SJCRH30 (cell line): ENCODE data around the gene VPS37B. TPM values are rescaled to one million over a fixed set of nuclear protein-coding genes. Genes with fewer than 3 reads are reported as not detected.

Source experiments
- DNase-seq, 2 experiments: peaks; one replicate each; pipeline ENCODE4 v3.0.0-alpha.2; 2015 to 2020
- H3K27ac ChIP-seq: fragments of 250-450 bp; sonication (Bioruptor Pico); 2 replicates; pipeline ENCODE4 v1.5.1; 2020; ENCODE audit warnings: mild to moderate bottlenecking, moderate library complexity
- H3K27me3 ChIP-seq: fragments of 250-450 bp; sonication (Bioruptor Pico); 2 replicates; pipeline ENCODE4 v1.5.1; 2020; ENCODE audit warnings: mild to moderate bottlenecking, moderate library complexity
- H3K36me3 ChIP-seq: fragments of 250-450 bp; sonication (Bioruptor Pico); 2 replicates; pipeline ENCODE4 v1.5.1; 2020; ENCODE audit warnings: mild to moderate bottlenecking, moderate library complexity
- H3K4me1 ChIP-seq: fragments of 250-450 bp; sonication (Bioruptor Pico); 2 replicates; pipeline ENCODE4 v1.5.1; 2020; ENCODE audit warnings: mild to moderate bottlenecking, moderate library complexity
- H3K4me3 ChIP-seq: fragments of 250-450 bp; sonication (Bioruptor Pico); 2 replicates; pipeline ENCODE4 v1.5.1; 2020; ENCODE audit warnings: mild to moderate bottlenecking, moderate library complexity
- H3K9me3 ChIP-seq: fragments of 250-450 bp; sonication (Bioruptor Pico); replicated peaks from 2 replicates; pipeline ENCODE4 v1.5.1; 2020; ENCODE audit warnings: mild to moderate bottlenecking, moderate library complexity
- total RNA-seq: library from RNA; depleted of rRNA; stranded (reverse); fragments of >200 nt; shearing (Covaris generic); gene quantifications from 2 replicates; pipeline ENCODE4 v1.2.3, GENCODE V29; 2014

The VPS37B gene
- total RNA-seq, 1 experiment from 2014 or later, result 33.2 TPM

DNA sequence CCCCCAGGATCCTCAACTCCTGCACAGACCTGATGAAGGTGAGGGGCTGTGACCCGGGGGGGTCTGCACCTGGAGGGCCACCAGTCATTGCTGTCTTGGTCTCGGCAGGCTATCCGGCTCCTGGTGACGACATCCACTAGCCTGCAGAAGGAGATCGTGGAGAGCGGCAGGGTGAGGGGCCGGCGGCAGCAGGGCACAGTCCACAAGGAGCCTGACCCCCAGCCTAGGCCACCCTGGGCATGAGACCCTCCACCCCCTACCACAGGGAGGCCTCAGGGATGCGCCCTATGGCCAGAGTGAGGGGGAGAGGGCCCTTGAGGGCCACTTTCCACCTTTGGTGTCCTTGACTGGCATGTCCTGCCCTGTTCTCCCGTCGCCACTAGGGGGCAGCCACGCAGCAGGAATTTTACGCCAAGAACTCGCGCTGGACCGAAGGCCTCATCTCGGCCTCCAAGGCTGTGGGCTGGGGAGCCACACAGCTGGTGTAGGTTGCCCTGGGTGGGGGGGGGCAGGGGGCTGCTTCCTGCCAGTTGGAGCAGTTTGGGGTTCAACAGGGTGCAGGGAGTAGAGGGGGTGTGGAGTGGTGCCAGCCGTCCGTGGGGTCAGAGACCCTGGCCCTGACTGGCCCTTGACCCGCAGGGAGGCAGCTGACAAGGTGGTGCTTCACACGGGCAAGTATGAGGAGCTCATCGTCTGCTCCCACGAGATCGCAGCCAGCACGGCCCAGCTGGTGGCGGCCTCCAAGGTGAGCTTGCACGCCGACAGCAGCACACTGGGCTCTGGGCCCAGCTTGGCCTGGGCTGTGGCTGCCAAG is 35.7 kb downstream of the VPS37B start:
- Histone ChIP-seq H3K4me3 (no peak overlapping the region), H3K27me3 (no peaks in the 10 kb centered on the region), H3K9me3 (no peaks in the 10 kb centered on the region), H3K27ac (no peak overlapping the region), H3K36me3 (peaks cover 8% of the 10 kb centered on the region), H3K4me1 (no peaks in the 10 kb centered on the region; the same call in 1 of the 2 replicates)
- DNase-seq, result peak; percentile 81 to 88

DNA sequence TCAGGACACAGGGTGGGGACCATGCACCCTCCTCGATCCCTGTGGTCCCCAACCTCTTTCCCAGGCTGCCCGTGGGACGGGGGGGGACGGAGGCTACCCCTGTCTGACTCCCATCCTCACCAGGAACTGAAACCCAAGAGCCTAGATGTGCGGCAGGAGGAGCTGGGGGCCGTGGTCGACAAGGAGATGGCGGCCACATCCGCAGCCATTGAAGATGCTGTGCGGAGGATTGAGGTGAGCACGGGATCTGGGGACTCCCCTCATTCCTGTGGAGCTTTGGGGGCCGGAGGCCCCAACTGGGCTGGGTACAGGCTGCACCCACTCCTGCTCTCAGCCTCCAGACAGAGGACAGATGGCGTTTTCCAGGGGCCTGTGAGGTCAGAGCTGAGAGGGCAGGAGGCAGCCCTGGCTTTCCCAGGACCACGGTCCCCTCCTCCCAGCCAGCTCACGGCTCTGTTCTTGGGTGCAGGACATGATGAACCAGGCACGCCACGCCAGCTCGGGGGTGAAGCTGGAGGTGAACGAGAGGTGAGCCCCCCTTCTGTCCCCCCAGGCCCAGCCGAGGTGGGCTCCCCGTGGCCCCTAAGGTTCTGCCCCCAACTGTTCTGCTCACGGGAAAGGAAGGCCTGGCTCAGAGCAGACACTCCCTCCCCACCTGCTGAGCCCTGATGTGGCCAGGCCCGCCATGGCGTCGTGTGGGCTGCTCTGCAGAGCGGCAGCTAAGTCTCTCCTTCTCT is 36.5 kb downstream of the VPS37B start:
- no peak overlapping the region for H3K4me3 ChIP-seq
- peaks cover 4% of the 10 kb centered on the region; the same call in 1 of the 2 replicates for H3K36me3 ChIP-seq
- no peak for DNase-seq
- no peaks in the 10 kb centered on the region for H3K9me3 ChIP-seq
- H3K4me1 ChIP-seq, result no peaks in the 10 kb centered on the region; the same call in 1 of the 2 replicates
- H3K27me3 ChIP-seq, result no peaks in the 10 kb centered on the region
- H3K27ac ChIP-seq, result no peak overlapping the region

DNA sequence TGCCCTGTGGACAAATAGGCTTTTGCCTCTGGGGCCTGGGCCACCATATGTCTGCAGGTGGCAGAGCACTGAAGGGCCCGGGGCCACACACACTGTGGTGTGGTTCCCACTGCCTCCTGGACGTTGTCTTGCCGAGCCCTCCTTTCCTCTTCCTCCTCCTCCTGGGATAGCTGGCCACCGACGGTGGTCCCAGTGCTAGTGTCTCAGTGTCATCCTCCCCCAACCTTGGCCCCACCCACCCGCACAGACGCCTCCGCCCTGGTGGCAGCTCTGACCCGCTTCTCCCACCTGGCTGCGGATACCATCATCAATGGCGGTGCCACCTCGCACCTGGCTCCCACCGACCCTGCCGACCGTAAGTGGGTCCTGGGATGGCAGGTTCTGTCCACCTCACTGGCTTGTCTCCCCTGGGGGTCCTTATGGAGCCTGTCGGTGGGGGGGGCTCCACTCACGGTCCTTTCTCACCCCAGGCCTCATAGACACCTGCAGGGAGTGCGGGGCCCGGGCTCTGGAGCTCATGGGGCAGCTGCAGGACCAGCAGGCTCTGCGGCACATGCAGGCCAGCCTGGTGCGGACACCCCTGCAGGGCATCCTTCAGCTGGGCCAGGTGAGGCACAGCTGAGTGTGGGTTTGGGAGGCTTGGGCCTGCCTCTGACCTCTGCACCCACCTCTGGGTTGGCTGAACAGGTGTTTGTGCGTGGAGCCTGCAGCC is 37.2 kb downstream of the VPS37B start:
- Histone ChIP-seq H3K4me3 (no peak overlapping the region), H3K4me1 (no peaks in the 10 kb centered on the region; the same call in 1 of the 2 replicates), H3K27ac (no peak overlapping the region), H3K27me3 (no peaks in the 10 kb centered on the region), H3K36me3 (no peaks in the 10 kb centered on the region), H3K9me3 (no peaks in the 10 kb centered on the region)
- DNase-seq, result no peak

GRCh38 chr12:122858171-122858570 is 37.8 kb downstream of the VPS37B start:
- no peak overlapping the region for H3K27ac ChIP-seq
- no peak for DNase-seq
- no peak overlapping the region for H3K4me3 ChIP-seq
- H3K9me3 ChIP-seq, result no peaks in the 10 kb centered on the region
- H3K4me1 ChIP-seq, result no peaks in the 10 kb centered on the region; the same call in 1 of the 2 replicates
- no peaks in the 10 kb centered on the region for H3K36me3 ChIP-seq
- H3K27me3 ChIP-seq, result no peaks in the 10 kb centered on the region

- no peak for DNase-seq
- Histone ChIP-seq H3K4me1 (no peaks in the 10 kb centered on the region), H3K4me3 (no peak overlapping the region), H3K9me3 (no peaks in the 10 kb centered on the region), H3K27me3 (no peaks in the 10 kb centered on the region), H3K27ac (no peak overlapping the region), H3K36me3 (no peaks in the 10 kb centered on the region)
These were observed 38.8 kb downstream of the VPS37B start for GRCh38 chr12:122856999-122857671.

DNA sequence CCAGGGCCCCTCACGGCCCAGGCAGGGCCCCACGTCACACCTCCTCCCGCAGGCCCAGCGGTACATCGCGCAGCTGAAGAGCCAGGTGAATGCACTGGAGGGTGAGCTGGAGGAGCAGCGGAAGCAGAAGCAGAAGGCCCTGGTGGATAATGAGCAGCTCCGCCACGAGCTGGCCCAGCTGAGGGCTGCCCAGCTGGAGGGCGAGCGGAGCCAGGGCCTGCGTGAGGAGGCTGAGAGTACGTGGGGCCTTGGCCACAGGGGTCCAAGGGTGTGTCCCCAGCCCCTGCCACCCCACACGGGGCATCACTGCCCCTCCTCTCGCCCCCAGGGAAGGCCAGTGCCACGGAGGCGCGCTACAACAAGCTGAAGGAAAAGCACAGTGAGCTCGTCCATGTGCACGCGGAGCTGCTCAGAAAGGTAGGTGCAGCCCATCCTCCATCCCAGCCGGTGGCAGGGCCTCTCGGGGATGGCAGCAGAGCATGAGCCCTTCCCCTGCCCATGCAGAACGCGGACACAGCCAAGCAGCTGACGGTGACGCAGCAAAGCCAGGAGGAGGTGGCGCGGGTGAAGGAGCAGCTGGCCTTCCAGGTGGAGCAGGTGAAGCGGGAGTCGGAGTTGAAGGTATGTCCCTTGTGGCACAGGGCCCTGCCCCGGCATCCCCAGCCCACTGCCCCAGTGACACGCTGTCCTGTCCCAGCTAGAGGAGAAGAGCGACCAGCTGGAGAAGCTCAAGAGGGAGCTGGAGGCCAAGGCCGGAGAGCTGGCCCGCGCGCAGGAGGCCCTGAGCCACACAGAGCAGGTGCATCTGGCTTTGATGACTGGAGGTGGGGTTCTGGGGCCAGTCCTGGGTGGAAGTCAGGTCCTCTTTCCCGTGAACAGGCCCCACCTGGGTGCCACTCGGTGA is 39.7 kb downstream of the VPS37B start:
- no peak overlapping the region for H3K27ac ChIP-seq
- no peaks in the 10 kb centered on the region for H3K4me1 ChIP-seq
- H3K27me3 ChIP-seq, result no peaks in the 10 kb centered on the region
- no peaks in the 10 kb centered on the region for H3K9me3 ChIP-seq
- H3K4me3 ChIP-seq, result no peak overlapping the region
- H3K36me3 ChIP-seq, result no peaks in the 10 kb centered on the region
- DNase-seq, result no peak

DNA sequence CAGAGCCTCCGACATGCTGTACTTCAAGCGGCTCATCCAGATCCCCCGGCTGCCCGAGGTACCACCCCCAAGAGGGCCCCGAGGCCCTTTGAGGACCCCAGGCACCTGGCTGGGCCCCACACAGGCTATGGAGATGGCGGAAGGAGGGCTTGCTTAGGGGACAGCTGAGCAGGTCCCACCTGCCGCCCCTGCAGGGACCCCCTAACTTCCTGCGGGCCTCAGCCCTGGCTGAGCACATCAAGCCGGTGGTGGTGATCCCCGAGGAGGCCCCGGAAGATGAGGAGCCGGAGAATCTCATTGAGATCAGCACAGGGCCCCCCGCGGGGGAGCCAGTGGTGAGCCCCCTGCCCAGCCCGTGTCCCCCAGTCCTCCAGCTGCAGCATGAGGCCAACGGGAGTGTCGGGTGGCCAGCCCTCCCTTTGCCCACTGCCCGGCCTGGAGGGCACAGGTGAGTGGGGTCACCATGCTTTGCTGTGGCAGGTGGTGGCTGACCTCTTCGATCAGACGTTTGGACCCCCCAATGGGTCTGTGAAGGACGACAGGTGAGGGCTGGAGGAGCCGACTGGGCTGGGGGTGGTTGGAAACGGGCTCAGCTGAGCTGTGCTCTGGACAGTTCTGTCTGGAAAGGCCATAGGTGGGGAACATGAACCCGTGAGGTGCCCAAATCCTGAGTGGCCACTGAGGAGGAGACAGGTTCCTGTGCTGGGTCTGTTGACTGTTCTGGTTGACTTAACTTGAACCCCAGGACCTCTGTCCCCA is 40.7 kb downstream of the VPS37B start:
- DNase-seq, result no peak
- H3K4me3 ChIP-seq, result no peak overlapping the region
- H3K4me1 ChIP-seq, result no peaks in the 10 kb centered on the region
- no peaks in the 10 kb centered on the region for H3K36me3 ChIP-seq
- no peak overlapping the region for H3K27ac ChIP-seq
- H3K9me3 ChIP-seq, result no peaks in the 10 kb centered on the region
- H3K27me3 ChIP-seq, result no peaks in the 10 kb centered on the region

DNA sequence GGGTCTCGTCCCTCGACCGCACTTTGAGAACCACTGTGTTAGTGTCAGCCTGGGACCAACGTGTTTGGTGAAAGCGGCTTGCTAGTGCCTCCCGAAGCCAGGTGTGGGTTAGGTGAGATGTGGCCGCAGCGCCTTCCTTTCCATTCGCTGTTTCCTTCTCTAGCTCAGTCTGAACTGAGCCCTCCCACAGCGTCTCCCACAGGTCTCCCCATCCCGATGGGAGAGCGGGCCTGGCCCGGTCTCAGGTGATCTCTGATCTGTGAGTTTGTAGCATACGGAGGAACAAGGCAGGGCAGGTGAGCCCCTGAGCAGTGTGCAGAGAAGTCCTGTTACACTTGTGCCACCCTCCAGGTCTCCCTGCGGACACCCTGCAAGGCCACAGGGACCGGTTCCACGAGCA is 41.4 kb downstream of the VPS37B start:
- Histone ChIP-seq H3K27ac (no peak overlapping the region), H3K4me1 (no peaks in the 10 kb centered on the region), H3K4me3 (no peak overlapping the region), H3K27me3 (no peaks in the 10 kb centered on the region), H3K36me3 (no peaks in the 10 kb centered on the region), H3K9me3 (no peaks in the 10 kb centered on the region)
- DNase-seq, result no peak

- no peaks in the 10 kb centered on the region for H3K9me3 ChIP-seq
- no peak overlapping the region for H3K27ac ChIP-seq
- no peaks in the 10 kb centered on the region for H3K27me3 ChIP-seq
- DNase-seq, result no peak
- no peaks in the 10 kb centered on the region for H3K36me3 ChIP-seq
- H3K4me3 ChIP-seq, result no peak overlapping the region
- H3K4me1 ChIP-seq, result no peaks in the 10 kb centered on the region
These were observed 42.2 kb downstream of the VPS37B start for GRCh38 chr12:122853582-122854245.

DNA sequence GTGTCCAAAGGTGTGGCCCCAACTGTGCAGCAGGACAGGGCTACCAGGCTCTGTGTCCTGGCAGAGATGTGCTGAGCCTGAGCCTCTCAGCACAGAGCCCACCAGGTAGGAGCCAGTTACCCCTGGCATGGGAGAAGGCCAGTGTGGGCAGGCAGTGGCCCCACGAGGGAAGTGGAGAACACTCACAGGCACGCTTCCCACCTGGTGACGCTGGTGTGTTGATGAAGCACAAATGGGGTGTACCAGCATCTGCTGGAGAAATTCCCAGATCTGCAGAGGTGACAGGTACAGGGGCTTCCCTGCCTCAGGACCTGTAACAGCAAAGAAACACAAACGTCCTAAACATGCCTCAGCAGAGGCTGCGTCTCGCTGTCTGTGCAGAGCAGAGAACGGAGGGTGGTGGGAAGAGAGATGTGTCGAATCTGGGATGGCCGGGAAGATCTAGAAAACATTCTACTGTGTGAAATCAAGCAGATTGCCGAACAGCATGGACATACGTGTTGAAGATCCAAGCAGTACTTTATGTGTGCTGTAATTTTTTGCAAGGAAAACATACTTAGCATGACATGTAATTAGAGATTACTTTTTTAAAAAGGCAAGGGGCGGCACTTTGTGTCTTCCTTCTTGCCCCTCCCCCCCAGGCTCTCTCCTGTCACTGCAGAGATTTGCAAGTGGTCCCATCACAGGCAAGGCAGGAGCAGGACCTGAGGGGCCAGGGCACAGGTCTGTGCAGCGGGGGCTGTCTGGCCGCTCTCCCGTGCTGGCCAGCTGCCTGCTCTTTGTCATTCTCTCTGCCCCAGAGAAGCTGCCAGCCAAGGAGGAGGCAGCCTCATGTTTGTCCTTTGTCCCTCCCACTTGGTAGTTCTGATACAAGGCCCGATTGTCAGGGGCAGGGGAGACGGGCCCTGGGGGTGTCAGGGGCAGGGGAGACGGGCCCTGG is 43.3 kb downstream of the VPS37B start:
- H3K9me3 ChIP-seq, result no peaks in the 10 kb centered on the region
- DNase-seq, result no peak
- no peaks in the 10 kb centered on the region for H3K4me1 ChIP-seq
- no peak overlapping the region for H3K4me3 ChIP-seq
- no peaks in the 10 kb centered on the region for H3K27me3 ChIP-seq
- H3K36me3 ChIP-seq, result no peaks in the 10 kb centered on the region
- H3K27ac ChIP-seq, result no peak overlapping the region

GRCh38 chr12:122851820-122852219 is 44.1 kb downstream of the VPS37B start:
- H3K9me3 ChIP-seq, result no peaks in the 10 kb centered on the region
- H3K27ac ChIP-seq, result no peak overlapping the region
- no peaks in the 10 kb centered on the region for H3K4me1 ChIP-seq
- no peaks in the 10 kb centered on the region for H3K27me3 ChIP-seq
- H3K36me3 ChIP-seq, result no peaks in the 10 kb centered on the region
- DNase-seq, result no peak
- H3K4me3 ChIP-seq, result no peak overlapping the region

- H3K27ac ChIP-seq, result no peak overlapping the region
These were observed 45.1 kb downstream of the VPS37B start for GRCh38 chr12:122850695-122851350.

More at GRCh38 chr12:122850695-122851350, 45.1 kb downstream of the VPS37B start:
- DNase-seq, result no peak
- H3K9me3 ChIP-seq, result no peaks in the 10 kb centered on the region
- no peaks in the 10 kb centered on the region for H3K36me3 ChIP-seq
- no peaks in the 10 kb centered on the region for H3K4me1 ChIP-seq
- H3K27me3 ChIP-seq, result no peaks in the 10 kb centered on the region
- H3K4me3 ChIP-seq, result no peak overlapping the region
